Occipital lobe (tissue), 2 donors: ENCODE measurements around the gene DMD. TPM values are rescaled to one million over a fixed set of nuclear protein-coding genes. Genes with fewer than 3 reads are reported as not detected.

ENCODE experiments used
- DNase-seq: peaks from one replicate; lab custom pipeline; 2025; lab: John Stamatoyannopoulos, UW
- total RNA-seq: library from RNA; depleted of rRNA; stranded (reverse); fragments of >200 nt; gene quantifications from one replicate; pipeline ENCODE4 v1.2.3, GENCODE V29; 2014

DMD gene
- total RNA-seq, 1 donor from 2014 or later = 78.5 TPM

- DNase-seq = no peak
Measured at GRCh38 chrX:32514986-32515385, 696.4 kb downstream of the DMD start.

- DNase-seq = no peak
Measured at GRCh38 chrX:32501606-32502005, 709.7 kb downstream of the DMD start.

- no peak for DNase-seq
Measured at GRCh38 chrX:32496671-32497070, 714.7 kb downstream of the DMD start.

GRCh38 chrX:32495855-32496254 lies 715.5 kb downstream of the DMD start:
- DNase-seq = no peak

GRCh38 chrX:32489125-32489524 lies 722.2 kb downstream of the DMD start:
- no peak for DNase-seq

- no peak for DNase-seq
Measured at GRCh38 chrX:32483534-32484136, 727.7 kb downstream of the DMD start.

- no peak for DNase-seq
Measured at GRCh38 chrX:32480019-32480418, 731.3 kb downstream of the DMD start.

GRCh38 chrX:32472364-32472763 lies 739.0 kb downstream of the DMD start:
- DNase-seq = no peak

GRCh38 chrX:32455704-32456103 lies 755.6 kb downstream of the DMD start:
- DNase-seq = no peak

- DNase-seq = no peak
Measured at GRCh38 chrX:32451954-32452695, 759.2 kb downstream of the DMD start.

GRCh38 chrX:32448945-32449344 lies 762.4 kb downstream of the DMD start:
- DNase-seq = no peak

- no peak for DNase-seq
Measured at GRCh38 chrX:32448320-32448719, 763.0 kb downstream of the DMD start.

GRCh38 chrX:32447640-32448039 lies 763.7 kb downstream of the DMD start:
- no peak for DNase-seq

- no peak for DNase-seq
Measured at GRCh38 chrX:32443841-32444240, 767.5 kb downstream of the DMD start.

GRCh38 chrX:32421266-32421665 lies 790.1 kb downstream of the DMD start:
- no peak for DNase-seq

GRCh38 chrX:32408389-32408788 lies 803.0 kb downstream of the DMD start:
- DNase-seq = peak; percentile 0

GRCh38 chrX:32397562-32398216 lies 813.7 kb downstream of the DMD start:
- no peak for DNase-seq

GRCh38 chrX:32395878-32396277 lies 815.5 kb downstream of the DMD start:
- DNase-seq = no peak

GRCh38 chrX:32392655-32393054 lies 818.7 kb downstream of the DMD start:
- no peak for DNase-seq

GRCh38 chrX:32370456-32371205 lies 840.7 kb downstream of the DMD start:
- no peak for DNase-seq

- DNase-seq = no peak
Measured at GRCh38 chrX:32293962-32294700, 917.2 kb downstream of the DMD start.
